GM19035 (cell line): ENCODE results near the gene TUBB4B.

Experiments
- ATAC-seq: cut with Tn5 transposase; IDR thresholded peaks from one replicate; pipeline ENCODE4 v1.9.1; 2021; ENCODE audit not compliant: unreplicated experiment

TUBB4B gene

DNA sequence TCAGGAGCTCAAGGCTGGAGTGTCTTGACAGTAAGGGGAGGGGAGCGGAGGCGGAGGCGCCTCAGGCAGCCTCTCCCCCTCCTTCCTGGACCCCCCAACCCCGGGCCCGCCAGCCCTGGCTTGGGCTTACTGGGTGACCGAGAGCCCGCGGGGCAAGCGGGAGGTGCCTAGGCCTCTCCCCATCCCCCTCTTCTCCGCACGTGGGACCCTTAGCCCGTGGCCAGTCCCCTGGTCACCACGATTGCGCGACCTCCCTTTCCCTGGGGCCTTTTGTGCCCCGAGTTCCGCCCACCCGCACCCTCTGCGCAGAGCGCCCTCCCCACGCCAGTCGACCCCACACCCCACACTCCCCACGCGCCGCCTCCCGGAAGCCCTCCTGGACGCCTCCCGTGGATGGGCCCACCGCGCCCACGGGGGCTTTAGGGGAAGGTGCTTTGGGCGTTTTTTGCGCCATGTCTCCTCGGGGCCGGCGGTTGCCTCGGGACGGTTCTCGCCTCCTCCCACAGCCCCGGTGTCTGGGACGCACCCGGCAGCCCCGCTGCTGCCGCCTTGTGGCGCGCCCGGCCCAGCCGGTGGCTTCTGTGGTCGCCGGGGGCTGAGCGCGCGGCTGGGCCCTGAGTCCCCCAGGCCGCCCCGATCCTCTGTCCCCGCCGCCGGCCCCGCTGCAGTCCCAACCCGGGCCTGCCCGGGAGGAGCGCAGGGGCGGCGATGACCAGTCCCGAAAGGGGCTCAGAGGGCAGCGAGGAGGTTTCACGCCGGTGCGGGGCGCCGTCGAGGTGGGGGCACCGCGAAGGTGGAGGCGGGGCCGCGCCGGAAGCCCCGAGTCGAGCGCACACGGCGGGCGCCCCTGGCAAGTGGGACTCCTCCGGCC lies 39.6 kb downstream of the TUBB4B start:
- no peak for ATAC-seq

GRCh38 chr9:137281345-137282116 lies 40.4 kb downstream of the TUBB4B start:
- ATAC-seq, result no peak

- no peak for ATAC-seq
Observed at GRCh38 chr9:137286975-137287383, 45.9 kb downstream of the TUBB4B start.

GRCh38 chr9:137293094-137293481 lies 52.0 kb downstream of the TUBB4B start:
- ATAC-seq, result no peak
